ENCODE measurements around the gene CPVL. TPM values are rescaled to one million over a fixed set of nuclear protein-coding genes. Genes with fewer than 3 reads are reported as not detected.

Gene CPVL
- total and polyA plus RNA-seq, 2 of the 8 experiments (the other 6 are each of a cell fraction or from before 2014, with no cell fraction given), result 40.0 to 55.0 TPM

DNA sequence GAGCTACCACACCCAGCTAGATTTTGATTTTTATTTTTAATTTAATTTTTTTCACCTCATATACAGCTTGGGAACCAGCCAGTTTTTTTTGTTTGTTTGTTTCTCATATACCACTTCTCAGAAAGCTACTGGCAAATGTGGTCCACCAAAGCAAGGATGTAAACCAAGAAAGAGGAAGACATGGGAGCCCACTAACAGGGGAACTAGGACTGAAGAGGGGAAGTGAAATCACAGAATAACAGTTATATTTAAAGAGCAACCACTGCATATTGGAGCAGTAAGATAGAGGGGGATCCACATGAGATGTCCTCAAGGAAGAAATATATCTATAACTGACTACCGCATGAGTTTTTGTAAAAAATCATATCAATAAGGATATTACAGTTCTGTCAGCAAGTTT is 10.5 kb downstream of the CPVL start:
- FAIRE-seq, result no peak
- Histone ChIP-seq H3K4me1 (replicated peaks in 1 of 4; ENCODE audit: control insufficient read depth in 3 of 4, insufficient read depth in 4 of 4, low read length in 3 of 4) (no peaks in the 10 kb centered on the region), H2BK120ac (replicated peaks; ENCODE audit: low read depth, low read length) (no peak overlapping the region), H3K18ac (ENCODE audit: extremely low read depth, low read length) (no peak overlapping the region), H3K27ac (ENCODE audit: low read depth, low read length) (no peak overlapping the region), H2BK12ac (ENCODE audit: low read depth, low read length) (no peak overlapping the region), H3K36me3 (ENCODE audit: control insufficient read depth in 2 of 4, insufficient read depth in 4 of 4, low read length in 3 of 4) (no peaks in the 10 kb centered on the region), H3K9me3 (ENCODE audit: insufficient read depth in 2 of 2, low read depth in 1 of 2, low read length in 1 of 2) (no peaks in the 10 kb centered on the region), H3K79me2 (ENCODE audit: control insufficient read depth in 1 of 2, insufficient read depth in 2 of 2, low read length in 2 of 2) (no peaks in the 10 kb centered on the region), H3K79me1 (ENCODE audit: low read depth, low read length) (no peaks in the 10 kb centered on the region; the same call in none of the 2 replicates), H2BK20ac (ENCODE audit: low read length) (no peak overlapping the region), H3K14ac (ENCODE audit: insufficient read length) (no peak overlapping the region), H3K27me3 (replicated peaks in 1 of 4; ENCODE audit: control insufficient read depth in 3 of 4, extremely low read depth in 1 of 4, insufficient read depth in 3 of 4, low read length in 3 of 4) (no peaks in the 10 kb centered on the region), H3K9ac (replicated peaks in 1 of 4; ENCODE audit: extremely low read depth in 1 of 4, low read depth in 3 of 4, low read length in 3 of 4) (no peak overlapping the region), H4K8ac (ENCODE audit: extremely low read depth, insufficient read depth, low read length) (no peak overlapping the region), H3K23ac (ENCODE audit: insufficient read length) (no peak overlapping the region), H3K4me3 (ENCODE audit: extremely low read depth in 1 of 4, insufficient read depth in 2 of 4, low read depth in 3 of 4, low read length in 4 of 4) (no peak overlapping the region), H2AK5ac (ENCODE audit: low read depth, low read length) (no peak overlapping the region), H2BK15ac (ENCODE audit: low read length) (no peak overlapping the region), H4K5ac (ENCODE audit: insufficient read length, low read depth, low read length) (no peak overlapping the region), H4K91ac (replicated peaks; ENCODE audit: insufficient read length, low read length) (no peak overlapping the region), H3K4me2 (ENCODE audit: insufficient read depth in 1 of 2, low read depth in 2 of 2, low read length in 2 of 2) (no peak overlapping the region), H2BK5ac (ENCODE audit: low read depth, low read length) (no peak overlapping the region), H2AFZ (ENCODE audit: low read length) (no peak overlapping the region), H3K56ac (replicated peaks; ENCODE audit: insufficient read length, low read depth, low read length) (no peak overlapping the region), H3K4ac (replicated peaks; ENCODE audit: insufficient read length, low read depth, low read length) (no peak overlapping the region), H3K23me2 (ENCODE audit: low read depth, low read length) (no peaks in the 10 kb centered on the region), H4K20me1 (replicated peaks in 1 of 2; ENCODE audit: control insufficient read depth in 1 of 2, insufficient read depth in 2 of 2, low read length in 2 of 2) (peaks cover 0 to 2% of the 10 kb centered on the region in 2 experiments)
- 96% methylated on average over 1 of the region's 1 CpG; no CpG with 5 or more reads in 1 of the 2 experiments for WGBS, 2 experiments (ENCODE audit: extremely low coverage in 1 of 2, insufficient coverage in 1 of 2, insufficient read length in 1 of 2, insufficient replicate concordance in 2 of 2, low coverage in 1 of 2, low lambda C conversion rate in 2 of 2, missing lambda C conversion rate in 1 of 2)
- DNase-seq (ENCODE audit: low read depth in 1 of 2, low spot score in 2 of 2), result no peak
- CTCF ChIA-PET (ENCODE audit: partially characterized antibody), result no interaction called here
- POLR2A ChIA-PET (ENCODE audit: partially characterized antibody), result interaction anchor here (0.6 kb wide), 1 partner anchor 272 kb away, joined by 3 read pairs; no protein-coding TSS in a partner anchor
- TF ChIP-seq POLR2A (IDR thresholded peaks at IDR 0.05; ENCODE audit: control extremely low read depth in 1 of 2, low read depth in 2 of 2, low read length in 2 of 2) (no peak), TAF7 (optimal IDR thresholded peaks at IDR 0.05; ENCODE audit: borderline replicate concordance, low read depth, low read length) (no peak), BRCA1 (IDR thresholded peaks at IDR 0.05; ENCODE audit: low read depth, low read length) (no peak), SUZ12 (IDR thresholded peaks at IDR 0.05; ENCODE audit: low read length) (no peak), RNF2 (IDR thresholded peaks at IDR 0.05; ENCODE audit: borderline replicate concordance, low read depth, low read length, missing control alignments, poor library complexity, severe bottlenecking) (no peak), SP4 (IDR thresholded peaks at IDR 0.05; ENCODE audit: low read length) (no peak), FOSL1 (IDR thresholded peaks at IDR 0.05; ENCODE audit: insufficient read depth, low read depth, low read length) (no peak), ASH2L (IDR thresholded peaks at IDR 0.05; ENCODE audit: low read length) (no peak), POLR2AphosphoS5 (IDR thresholded peaks at IDR 0.05; ENCODE audit: low read depth, low read length) (no peak), EP300 (IDR thresholded peaks at IDR 0.05; ENCODE audit: borderline replicate concordance in 1 of 2, low read depth in 2 of 2, low read length in 2 of 2) (no peak), GABPA (IDR thresholded peaks at IDR 0.05; ENCODE audit: borderline replicate concordance, insufficient read depth, low read length) (no peak)
- TF ChIP-seq, protein P1, sequence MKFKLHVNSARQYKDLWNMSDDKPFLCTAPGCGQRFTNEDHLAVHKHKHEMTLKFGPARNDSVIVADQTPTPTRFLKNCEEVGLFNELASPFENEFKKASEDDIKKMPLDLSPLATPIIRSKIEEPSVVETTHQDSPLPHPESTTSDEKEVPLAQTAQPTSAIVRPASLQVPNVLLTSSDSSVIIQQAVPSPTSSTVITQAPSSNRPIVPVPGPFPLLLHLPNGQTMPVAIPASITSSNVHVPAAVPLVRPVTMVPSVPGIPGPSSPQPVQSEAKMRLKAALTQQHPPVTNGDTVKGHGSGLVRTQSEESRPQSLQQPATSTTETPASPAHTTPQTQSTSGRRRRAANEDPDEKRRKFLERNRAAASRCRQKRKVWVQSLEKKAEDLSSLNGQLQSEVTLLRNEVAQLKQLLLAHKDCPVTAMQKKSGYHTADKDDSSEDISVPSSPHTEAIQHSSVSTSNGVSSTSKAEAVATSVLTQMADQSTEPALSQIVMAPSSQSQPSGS (IDR thresholded peaks at IDR 0.05; ENCODE audit: low read length), result no peak

Data from H1 (cell line).